Measurements from ENCODE around the gene PLEK. TPM values are rescaled to one million over a fixed set of nuclear protein-coding genes. Genes with fewer than 3 reads are reported as not detected.

Gene PLEK
- total and polyA plus RNA-seq, 2 donors (not counting 1 experiment from before 2014, with no cell fraction given): 39.9 to 78.3 TPM

DNA sequence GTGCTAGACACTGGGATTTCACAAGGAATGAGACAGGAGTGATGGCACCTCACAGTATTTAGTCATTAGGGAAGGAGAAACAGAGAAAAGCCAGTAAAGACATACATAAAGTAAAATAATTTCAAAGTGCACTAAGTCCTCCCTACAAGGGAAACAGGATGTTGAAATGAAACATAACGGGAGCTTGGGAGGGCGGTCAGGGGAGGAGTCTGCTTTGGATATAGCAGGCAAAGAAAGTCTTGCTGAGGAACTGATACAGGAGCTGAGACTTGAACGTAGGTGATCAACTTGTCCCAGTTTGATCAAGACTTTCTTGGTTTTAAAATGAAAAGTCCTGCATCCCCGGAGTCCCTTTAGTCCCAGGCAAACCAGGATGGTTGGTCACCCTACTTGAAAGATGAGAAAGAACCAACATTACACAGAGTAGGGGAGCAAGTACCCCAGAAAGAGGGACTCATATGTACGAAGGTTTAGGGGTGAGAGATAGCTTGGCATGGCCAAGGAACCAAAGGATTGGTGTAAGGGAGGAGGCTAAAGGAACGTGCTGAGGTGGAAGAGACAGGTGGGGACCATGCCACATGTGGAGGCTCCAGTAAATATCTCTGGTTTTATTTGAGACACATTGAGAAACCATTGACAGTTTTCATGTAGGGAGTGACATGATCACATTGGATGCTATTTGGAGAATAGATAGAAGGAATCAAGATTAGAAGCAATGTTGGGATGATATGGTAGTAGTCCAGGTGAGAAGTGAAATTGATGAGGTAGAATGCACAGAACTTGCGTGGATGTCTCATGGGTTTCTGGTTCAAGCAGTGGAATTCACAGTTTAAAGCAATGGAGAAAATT is 73.6 kb downstream of the PLEK start:
- intact Hi-C loops (cut with micrococcal nuclease): no loop called here
- ATAC-seq (ENCODE audit: low read depth) (no peak), DNase-seq (no peak)
- no peak overlapping the region for H3K27ac Mint-ChIP-seq
- peaks cover 63% of the 10 kb centered on the region for H3K4me1 Mint-ChIP-seq
- Histone ChIP-seq H3K4me1 (ENCODE audit: control insufficient read depth in 2 of 2, insufficient read depth in 2 of 2, low read length in 2 of 2) (peaks cover 35 to 49% of the 10 kb centered on the region in 2 donors), H4K20me1 (ENCODE audit: control insufficient read depth, insufficient read depth, low read length, poor library complexity, severe bottlenecking) (no peaks in the 10 kb centered on the region), H3K9me3 (ENCODE audit: control extremely low read depth in 1 of 3, control insufficient read depth in 2 of 3, insufficient read depth in 1 of 3, low read length in 2 of 3) (no peaks in the 10 kb centered on the region), H3K4me2 (replicated peaks; ENCODE audit: low read depth, low read length, poor library complexity, severe bottlenecking) (peak overlapping the region; percentile 9), H3K27ac (ENCODE audit: low read length in 2 of 2) (no peak overlapping the region), H3K36me3 (replicated peaks in 1 of 2; ENCODE audit: control extremely low read depth in 1 of 2, control insufficient read depth in 1 of 2, extremely low read depth in 1 of 2, insufficient read depth in 2 of 2, low read length in 1 of 2) (no peaks in the 10 kb centered on the region), H3K79me2 (ENCODE audit: control insufficient read depth, insufficient read depth, low read length) (peaks cover 5% of the 10 kb centered on the region), H2AFZ (ENCODE audit: insufficient read depth, low read depth, low read length, poor library complexity, severe bottlenecking) (peak overlapping the region; percentile 40), H3K27me3 (replicated peaks in 1 of 4; ENCODE audit: control extremely low read depth in 1 of 4, control insufficient read depth in 3 of 4, insufficient read depth in 4 of 4, low read length in 3 of 4) (no peaks in the 10 kb centered on the region), H3K4me3 (ENCODE audit: control extremely low read depth in 1 of 5, extremely low read depth in 1 of 5, insufficient read depth in 1 of 5, low read depth in 2 of 5, low read length in 4 of 5) (no peak overlapping the region), H3K9ac (ENCODE audit: low read length) (no peak overlapping the region)
- peaks cover 5% of the 10 kb centered on the region for H3K9me3 Mint-ChIP-seq (ENCODE audit: insufficient read depth)
- H3K4me3 Mint-ChIP-seq: no peak overlapping the region
- ChIA-PET POLR2A (interaction anchor here (1.0 kb wide), 1 partner anchor 22 kb away, joined by 4 read pairs; no protein-coding TSS in a partner anchor), CTCF (interaction anchor here (0.9 to 7.3 kb wide), 8 partner anchors 10 to 144 kb away, joined by 3 to 163 read pairs (median 9); partner anchors contain the start of gene PLEK)
- no peaks in the 10 kb centered on the region for H3K27me3 Mint-ChIP-seq
- TF ChIP-seq, protein P1, sequence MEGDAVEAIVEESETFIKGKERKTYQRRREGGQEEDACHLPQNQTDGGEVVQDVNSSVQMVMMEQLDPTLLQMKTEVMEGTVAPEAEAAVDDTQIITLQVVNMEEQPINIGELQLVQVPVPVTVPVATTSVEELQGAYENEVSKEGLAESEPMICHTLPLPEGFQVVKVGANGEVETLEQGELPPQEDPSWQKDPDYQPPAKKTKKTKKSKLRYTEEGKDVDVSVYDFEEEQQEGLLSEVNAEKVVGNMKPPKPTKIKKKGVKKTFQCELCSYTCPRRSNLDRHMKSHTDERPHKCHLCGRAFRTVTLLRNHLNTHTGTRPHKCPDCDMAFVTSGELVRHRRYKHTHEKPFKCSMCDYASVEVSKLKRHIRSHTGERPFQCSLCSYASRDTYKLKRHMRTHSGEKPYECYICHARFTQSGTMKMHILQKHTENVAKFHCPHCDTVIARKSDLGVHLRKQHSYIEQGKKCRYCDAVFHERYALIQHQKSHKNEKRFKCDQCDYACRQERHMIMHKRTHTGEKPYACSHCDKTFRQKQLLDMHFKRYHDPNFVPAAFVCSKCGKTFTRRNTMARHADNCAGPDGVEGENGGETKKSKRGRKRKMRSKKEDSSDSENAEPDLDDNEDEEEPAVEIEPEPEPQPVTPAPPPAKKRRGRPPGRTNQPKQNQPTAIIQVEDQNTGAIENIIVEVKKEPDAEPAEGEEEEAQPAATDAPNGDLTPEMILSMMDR (IDR thresholded peaks at IDR 0.05): no peak
- no peak for TF ChIP-seq EZH2 (IDR thresholded peaks at IDR 0.05; ENCODE audit: borderline replicate concordance, insufficient read depth, low read depth, low read length, poor library complexity, severe bottlenecking)
- WGBS (ENCODE audit: insufficient coverage): 63% methylated on average over 7 of the region's 7 CpGs
